ENCODE measurements around the gene C13orf46. TPM values are rescaled to one million over a fixed set of nuclear protein-coding genes. Genes with fewer than 3 reads are reported as not detected.

The C13orf46 gene
- polyA plus RNA-seq, 3 donors, result 0.09 to 0.20 (median 0.14) TPM

DNA sequence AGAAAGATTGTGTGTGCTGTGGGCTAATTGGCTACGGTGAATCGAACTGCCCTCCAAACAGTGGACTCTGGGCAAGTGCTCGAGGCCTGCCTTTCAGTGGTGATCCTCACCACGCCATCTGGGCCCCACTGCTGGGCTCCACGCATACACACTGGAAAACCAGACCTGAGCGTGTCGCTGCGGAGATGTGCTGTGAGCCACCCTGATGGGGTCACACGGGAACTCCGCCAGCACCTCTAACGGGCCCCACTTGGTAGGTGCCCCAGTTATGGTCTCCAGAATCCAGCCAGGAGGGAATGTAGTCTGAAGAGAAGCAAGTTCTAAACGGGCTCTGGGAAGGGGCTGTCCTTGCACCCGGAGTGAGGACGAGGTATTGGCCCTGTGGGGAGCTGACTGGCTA, 39.3 kb downstream of the C13orf46 start:
- no peak for DNase-seq (ENCODE audit: extremely low read depth in 1 of 11, low read depth in 9 of 11, low spot score in 4 of 11)

DNA sequence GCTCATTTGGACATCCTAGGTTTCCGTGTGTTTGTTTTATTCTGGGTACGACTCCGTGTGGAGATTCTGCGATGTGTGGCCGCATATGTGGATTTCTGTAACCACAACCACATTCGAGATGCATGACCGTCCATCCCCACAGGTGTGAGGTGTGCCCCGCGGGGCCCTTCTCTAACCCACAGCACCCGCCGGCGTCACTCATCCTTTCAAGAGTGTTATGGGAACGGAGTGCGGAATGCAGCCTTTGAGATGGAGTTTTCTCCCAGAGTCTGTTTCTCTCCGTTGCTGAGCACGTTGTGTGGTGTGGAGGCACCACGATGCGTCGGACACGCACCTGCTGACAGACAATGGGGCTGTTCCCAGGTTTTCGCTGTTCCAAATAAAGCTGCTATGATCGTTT, 40.0 kb downstream of the C13orf46 start:
- DNase-seq (ENCODE audit: extremely low read depth in 1 of 11, low read depth in 9 of 11, low spot score in 4 of 11), result no peak

DNA sequence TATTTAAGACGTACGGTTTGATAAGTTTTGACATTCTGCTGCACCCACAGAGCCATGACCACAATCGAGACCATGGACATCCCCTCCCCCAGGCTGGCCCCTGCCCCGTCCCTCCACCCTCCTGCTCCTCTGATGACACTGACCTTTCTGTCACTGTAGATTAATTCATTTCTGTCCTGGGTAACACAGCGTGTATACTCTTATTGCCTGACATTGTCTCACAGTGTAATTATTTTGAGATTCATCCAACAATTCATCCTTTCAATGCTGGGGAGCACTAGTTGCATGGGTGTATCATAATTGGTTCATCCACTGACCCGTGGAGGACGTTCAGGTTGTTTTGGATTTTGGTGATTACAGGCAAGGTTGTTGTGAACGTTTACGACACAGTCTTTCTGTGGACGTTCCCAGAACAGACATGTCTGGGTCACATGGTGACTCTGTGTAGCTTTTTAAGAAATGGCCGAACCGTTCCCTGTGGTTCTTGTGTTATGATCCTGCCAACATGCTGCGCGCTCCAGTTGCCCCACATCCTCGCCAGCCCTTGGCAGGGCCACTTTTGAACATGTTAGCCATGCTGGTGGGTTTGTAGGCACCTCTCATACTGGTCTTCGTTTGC, 41.9 kb downstream of the C13orf46 start:
- DNase-seq (ENCODE audit: extremely low read depth in 1 of 11, low read depth in 9 of 11, low spot score in 4 of 11), result no peak

DNA sequence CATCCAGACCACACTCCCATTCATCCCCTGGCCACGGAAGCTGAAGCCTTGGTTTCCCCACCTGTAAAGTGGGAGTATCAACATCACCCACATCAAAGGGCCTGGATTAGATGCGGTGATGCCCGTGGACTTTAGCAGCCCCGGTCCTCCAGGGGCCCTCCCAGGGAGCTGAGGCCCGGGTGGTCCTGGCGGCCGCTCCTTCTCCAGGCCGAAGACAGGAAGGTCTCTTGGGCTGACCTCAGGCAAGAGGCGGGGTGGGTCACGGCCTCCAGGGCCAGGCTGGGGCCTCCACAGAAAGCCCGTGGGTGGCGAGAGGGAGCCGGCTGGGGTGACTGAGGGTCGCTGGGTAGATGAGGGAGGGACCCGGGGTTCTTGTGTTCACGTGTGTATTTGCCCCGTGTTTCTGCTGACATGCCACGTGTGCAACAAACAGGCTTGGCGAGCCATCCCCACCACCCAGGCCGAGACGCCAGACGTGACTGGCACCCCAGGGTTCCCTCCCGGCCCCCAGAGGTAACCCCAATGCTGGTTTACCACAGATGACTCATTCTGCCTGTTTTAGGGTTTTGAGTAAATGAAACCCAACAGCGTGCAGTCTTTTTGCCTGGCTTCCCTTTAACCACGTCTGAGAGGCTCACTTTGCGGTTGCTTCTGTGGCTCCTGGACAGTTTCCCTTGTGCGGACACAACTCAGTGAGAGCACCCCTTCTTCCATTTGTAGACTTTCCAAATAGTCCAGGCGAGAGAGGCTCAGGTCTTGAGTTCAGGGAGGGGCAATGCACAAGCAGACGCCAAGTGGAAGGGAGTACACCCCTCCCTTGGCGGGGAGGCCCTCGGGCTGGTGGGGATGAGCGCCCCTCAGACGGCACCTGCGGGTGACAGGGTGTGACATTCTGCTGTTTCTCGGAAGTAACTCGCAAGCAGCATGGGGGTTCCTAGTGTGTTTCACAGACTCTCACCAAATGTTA, 42.9 kb downstream of the C13orf46 start:
- no peak for DNase-seq (ENCODE audit: extremely low read depth in 1 of 11, low read depth in 9 of 11, low spot score in 4 of 11)

DNA sequence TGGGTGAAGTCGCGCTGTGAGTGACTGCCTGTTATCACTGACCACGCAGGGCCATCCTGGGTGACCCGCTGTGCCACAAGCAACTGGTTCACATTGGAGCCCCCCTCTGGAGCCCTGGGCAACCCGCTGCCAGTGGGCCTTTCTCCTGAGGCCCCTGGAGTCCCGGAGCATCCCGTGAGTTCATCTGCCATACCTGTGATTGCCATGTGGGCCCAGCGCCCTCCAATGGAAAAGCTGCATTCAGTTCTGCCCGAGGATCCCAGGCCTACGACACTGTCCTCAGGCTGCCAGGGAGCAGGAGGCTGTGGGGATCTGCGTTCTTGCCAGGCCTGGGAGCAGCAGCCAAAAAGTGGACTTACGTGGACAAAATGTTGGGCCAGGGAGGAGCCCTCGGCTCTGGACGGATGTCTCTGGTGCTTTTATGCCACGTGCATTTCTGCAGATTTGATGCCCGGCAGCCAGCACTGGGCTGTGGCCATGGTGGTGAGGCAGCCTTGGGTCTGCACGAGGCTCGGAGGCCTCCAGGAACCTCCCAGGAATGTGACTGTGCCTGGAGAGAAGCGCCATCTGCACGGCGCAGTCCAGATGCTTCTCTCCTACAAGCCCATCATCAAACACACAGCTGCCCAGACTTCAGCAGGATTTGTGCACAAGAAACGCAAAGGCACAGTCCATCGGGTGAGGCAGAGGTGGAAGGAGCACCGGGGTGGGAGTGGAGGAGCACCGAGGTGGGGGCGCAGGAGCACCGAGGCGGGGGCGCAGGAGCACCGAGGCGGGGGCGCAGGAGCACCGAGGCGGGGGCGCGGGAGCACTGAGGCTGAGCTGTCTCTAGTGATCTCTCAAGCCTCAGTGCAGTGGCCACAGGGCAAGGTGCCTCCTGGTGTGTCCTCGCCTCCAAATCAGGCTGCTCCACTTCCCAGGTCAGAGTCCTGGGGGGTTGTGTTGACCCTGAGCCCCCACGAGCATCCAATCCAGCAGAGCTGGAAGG, 44.0 kb downstream of the C13orf46 start:
- no peak for DNase-seq (ENCODE audit: extremely low read depth in 1 of 11, low read depth in 9 of 11, low spot score in 4 of 11)

DNA sequence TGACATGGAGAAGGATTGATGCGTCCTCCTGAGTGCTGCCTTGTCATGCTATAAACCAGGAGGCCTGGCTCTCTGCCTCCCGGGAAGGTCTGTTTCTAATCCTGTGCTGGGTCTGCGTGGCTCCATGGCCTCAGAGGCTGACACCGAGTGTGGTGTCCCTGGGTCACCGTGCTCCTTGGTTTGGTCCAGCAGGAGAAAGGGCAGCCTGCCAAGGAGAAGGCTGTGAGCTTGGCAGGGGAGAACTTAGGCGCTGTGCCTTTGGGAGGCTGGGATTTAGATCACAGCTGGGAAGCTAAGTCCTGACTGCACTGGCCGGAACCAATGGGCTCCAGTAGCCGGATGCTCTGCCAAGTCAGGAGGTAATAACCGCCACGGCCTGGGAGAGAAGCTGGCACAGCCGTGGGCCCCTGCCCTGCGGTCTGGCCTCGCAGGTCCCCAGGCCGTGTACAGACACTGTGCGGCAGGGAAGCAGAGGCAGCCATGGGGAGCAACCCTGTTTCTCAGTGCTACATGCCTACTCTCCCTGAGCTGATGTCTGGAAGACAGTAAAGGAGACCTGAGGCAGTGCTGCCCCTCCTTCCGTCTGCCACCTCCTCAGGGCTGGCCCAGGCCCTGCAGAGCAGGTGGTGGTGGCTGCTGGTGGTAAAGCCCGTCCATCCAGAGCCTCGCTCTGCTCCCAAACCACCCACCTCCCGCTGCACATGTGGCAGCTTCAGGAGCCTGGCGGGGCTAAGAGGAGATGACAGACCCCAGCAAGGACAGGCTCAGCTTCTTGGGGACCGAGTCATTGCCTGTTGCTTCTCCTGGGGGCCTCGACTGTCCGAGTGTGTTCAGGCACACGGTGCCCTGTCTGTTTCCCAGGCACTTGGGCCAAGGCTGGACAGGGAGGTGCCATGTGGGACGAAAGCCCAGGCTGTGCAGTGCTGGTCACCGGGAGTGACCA, 44.9 kb downstream of the C13orf46 start:
- no peak for DNase-seq (ENCODE audit: extremely low read depth in 1 of 11, low read depth in 9 of 11, low spot score in 4 of 11)

DNA sequence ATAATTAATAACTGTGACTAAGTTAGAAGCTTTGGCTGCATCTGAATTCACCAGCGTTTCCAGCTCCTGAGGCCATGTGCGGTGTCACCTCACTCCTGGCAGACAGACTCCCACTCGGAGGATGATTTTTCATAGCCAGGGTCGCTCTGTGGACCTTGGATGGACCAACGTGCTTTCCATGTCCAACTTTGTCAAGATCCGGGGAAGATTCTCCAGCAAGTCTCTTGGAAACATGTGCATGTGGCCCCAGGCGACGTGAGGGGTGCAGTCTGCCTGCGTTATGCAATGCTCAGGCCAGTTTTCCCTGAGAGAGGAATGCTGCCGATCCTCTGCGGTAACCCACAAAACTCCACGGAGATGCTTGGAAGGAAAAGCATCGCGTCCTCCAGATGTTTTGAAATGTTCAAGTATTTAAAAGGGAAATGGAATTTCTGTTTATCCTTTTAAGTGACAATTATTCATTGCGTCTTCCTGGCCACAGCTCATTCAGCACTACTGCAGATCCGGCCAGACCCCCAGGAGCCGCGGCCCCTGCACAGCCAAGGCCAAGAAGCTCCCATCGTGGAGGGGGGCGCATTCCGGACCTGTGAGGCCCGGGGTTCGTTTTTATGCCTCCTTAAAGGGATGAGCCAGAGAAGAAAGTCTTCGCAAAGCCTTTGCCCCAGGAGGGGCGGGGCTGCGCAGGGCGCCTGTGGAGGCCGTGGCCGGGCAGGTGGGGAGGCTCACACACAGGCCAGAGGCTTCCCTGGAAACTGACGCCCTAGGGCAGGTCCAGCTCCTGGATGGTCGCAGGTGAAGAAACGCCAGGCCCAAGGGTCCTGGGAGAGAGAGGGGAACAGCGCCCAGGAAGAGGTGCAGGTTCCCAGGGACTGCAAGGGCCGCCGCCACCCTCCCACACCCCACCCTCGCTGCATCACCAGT, 46.0 kb downstream of the C13orf46 start:
- no peak for DNase-seq (ENCODE audit: extremely low read depth in 1 of 11, low read depth in 9 of 11, low spot score in 4 of 11)

DNA sequence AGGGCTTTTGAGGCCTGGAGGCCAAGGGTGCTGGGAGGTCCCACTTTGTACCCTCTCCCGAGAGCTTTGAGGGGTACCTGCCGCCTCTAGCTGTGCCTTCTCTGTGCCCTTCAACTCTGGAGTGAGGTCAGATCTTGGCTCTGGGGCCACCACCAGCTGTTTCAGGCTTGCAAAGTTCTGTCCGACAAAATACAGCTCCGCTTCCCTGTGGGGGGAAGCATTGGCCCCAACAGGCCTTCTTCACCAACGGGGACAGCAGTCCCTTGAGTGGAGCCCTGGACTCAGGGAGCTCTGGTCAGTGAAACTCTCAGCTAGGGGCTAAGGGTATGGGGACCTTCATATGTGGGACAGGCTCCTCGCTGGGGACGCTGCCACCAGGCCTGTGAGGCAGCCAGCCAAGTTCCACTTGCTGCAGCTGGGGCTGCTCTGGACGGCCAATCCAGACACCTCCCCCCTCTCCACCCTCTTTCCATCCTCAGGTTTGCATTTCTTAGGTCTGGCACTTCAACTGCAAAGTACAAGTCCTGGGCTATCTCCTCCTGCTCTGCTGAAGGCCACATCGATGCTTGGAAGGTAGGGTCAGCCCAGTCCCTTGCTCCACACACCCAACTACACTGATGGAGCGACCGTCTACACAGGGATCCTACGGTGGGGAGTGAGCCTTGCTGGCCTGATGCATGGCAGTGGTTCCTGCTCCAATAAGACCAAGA, 46.8 kb downstream of the C13orf46 start:
- DNase-seq (ENCODE audit: extremely low read depth in 1 of 11, low read depth in 9 of 11, low spot score in 4 of 11), result no peak

DNA sequence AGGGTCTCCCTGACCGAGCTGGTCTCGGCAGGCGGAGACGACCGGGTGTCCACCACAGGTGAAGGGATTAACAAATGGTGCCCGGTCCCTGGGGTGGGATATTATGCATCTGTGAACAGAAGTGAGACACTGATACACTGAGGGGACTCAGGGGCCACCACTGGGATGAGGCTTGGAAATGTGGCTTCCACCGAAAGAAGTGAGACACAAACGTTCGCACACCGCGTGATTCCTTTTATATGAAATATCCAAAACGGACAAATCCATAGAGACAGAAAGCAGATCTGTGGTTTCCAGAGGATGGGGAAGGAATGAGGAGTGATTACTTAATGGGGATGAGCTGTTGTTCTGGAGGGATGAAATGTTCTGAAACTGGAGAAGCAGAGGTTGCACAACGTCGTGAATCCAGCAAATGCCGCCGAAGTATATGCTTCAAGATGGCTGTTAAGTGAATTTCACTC, 47.5 kb downstream of the C13orf46 start:
- DNase-seq (ENCODE audit: extremely low read depth in 1 of 11, low read depth in 9 of 11, low spot score in 4 of 11), result no peak

DNA sequence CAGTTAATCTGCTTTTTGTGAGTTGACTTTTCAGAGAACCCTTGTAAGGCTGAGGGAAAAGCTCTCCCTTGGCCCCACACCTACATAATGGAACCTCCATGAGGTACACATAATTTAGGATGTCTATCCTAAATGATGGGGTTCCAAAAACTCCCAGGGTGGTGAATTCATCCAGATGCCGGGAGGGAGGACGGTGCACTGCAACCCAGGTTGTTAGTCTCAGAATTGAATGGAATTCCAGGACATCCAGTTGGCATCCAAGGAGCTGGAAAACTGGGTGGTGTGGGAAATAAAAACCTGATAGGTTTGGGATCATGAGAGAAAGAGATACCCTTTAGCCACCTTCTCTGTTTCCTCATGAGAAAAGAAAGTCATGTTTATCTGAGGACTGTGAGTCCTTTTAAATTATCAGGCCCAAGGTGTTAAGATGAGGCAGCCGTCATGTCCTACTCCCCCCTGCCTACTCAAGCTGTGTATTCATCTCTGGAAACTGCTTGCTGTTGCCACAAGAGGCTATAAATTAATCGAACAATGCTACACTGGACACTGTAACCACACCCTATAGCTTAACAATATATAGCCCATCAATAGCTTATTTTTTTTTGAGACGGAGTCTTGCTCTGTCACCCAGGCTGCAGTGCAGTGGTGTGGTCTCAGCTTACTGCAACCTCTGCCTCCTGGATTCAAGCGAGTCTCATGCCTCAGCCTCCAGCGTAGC, 49.5 kb downstream of the C13orf46 start:
- DNase-seq (ENCODE audit: extremely low read depth in 1 of 11, low read depth in 9 of 11, low spot score in 4 of 11), result no peak

DNA sequence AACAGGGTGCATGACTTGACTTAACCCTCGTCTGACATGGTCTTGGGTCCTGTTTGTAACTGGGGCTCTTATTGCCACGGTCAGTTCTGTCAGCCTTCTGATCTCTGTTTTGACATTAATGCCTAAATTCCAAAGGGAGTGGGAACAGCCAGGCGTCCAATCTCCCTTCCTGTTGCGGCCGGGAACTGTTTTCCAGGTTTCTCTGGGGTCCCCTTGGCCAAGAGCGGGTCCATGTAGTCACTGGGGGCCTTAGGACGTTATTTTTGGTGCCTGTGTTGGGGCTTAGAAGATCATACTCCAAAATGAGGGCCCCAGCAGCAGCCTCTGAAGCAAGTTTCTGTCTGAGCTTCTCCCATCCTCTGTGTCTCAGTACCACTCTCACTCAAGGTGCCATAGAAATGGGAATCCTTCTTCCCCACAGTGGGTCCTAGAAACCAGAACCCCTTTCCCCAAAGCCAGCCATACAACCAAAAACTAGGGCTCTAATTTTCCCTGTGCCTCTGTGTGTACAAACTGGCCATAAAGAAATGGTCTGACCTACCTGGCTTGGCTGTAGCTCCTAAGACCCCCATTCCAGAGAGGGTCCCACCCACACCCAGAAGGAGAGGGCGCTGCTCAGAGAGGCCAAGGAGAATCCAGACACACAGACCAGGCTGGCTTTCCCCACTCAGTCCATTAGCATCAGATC, 50.4 kb downstream of the C13orf46 start:
- DNase-seq (ENCODE audit: extremely low read depth in 1 of 11, low read depth in 9 of 11, low spot score in 4 of 11), result no peak

DNA sequence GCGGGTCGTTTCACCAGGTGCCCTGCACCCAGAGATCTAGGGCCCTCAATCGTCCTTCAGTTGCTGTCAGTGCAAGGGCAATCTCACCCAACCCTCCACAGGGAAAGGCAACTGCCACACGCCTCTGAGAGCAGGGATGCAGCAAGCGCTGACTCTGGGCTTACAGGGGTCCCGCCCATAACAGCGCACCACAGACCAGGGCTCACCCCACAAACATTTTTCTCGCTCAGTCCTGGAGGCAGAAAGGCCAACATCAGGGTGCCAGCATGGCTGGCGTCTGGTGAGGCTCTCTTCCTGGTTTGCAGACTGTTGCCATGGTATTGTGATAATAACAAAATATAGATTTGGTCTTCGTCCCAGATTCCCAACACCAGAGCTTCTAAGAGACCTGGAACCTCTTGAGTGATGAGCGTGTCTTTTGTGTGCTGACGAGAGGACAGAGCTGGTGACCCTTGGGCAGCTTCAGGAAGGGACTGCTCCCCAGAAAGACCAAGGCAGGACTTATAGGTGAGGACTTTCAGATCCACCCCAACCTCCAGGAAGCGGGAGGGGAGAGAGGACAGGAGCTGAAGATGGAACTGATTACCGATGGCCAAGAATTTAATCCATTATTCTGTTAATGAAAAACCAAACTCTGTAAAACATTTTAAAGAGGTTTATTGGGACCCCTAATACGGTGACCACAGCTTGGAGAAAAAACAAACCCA, 51.3 kb downstream of the C13orf46 start:
- no peak for DNase-seq (ENCODE audit: extremely low read depth in 1 of 11, low read depth in 9 of 11, low spot score in 4 of 11)

DNA sequence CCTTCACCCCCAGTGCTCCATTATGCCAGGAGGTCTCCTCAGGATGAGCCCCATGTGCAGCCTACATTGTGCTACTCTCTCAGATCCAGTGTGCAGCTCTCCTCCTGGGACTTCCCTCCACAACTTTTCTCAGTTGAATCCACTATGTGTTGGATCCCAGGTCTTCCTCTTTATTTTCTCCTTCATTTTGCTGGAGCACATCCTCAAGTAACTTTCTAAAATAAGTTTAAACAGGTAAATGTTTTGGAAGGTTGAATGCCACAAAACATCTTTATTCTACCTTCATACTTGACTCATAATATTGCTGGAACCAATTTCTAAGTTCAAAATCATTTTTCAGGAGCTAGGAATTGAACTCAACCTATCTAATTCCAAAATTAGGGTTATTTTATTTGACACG, 52.1 kb downstream of the C13orf46 start:
- DNase-seq (ENCODE audit: extremely low read depth in 1 of 11, low read depth in 9 of 11, low spot score in 4 of 11), result no peak

DNA sequence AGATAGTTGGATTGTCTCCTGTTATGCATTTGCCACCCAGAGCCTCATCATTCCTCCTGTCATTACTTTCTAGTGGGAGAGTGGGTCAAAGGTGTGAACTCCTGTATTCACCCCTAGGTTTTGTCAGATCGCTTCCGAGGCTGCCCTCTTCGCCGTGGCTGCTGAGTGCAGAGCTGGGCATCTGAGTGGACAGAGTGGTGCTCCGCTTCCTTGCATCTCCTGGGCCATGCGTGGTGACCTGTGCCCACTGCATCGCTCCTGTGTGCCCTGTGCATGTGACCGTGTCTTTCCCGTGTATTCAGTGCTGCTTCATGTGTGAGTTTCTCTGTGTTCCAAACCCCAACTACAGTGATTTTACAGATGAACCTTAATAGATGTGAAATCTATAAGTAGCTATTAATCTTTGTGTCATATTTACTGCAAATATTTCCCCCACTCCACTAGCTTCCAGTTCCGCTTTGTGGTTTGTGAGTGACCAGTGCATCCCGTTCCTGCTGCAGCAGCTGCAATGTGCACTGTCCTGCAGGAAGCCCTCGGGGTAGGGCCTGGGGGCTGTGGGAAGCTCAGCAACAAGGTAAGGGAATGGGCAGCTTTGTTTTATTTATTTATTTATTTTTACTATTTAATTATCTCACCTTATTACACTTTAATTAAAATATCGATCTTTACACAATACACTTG, 53.1 kb downstream of the C13orf46 start:
- DNase-seq (ENCODE audit: extremely low read depth in 1 of 11, low read depth in 9 of 11, low spot score in 4 of 11), result no peak

All from renal cortex interstitium (tissue), 11 donors.